Astrocyte of the spinal cord (primary cell): Measurements from ENCODE around the gene RALGAPA1.
"Not testable (repeated sequence)": the region's sequence is repeated elsewhere in the genome, so short reads cannot be mapped to it uniquely, and the experiment has no call there.

Source experiments
- DNase-seq: peaks from one replicate; pipeline ENCODE4 v3.0.0; 2011; ENCODE audit warnings: low read depth, low spot score
- H3K4me3 ChIP-seq: 2 replicates; pipeline ENCODE4 v1.5.1; 2011; ENCODE audit warnings: low read depth, mild to moderate bottlenecking, low read length, moderate library complexity
- CTCF ChIP-seq: IDR thresholded peaks from 2 replicates; pipeline ENCODE4 v1.5.1; 2012; ENCODE audit warnings: low read depth, mild to moderate bottlenecking, low read length, inconsistent platforms
- in situ Hi-C: cut with HindIII; loops from 2 replicates; pipeline ENCODE4 v1.10.0; 2017; ENCODE audit warnings: low sequenced_read_pairs

The RALGAPA1 gene

GRCh38 chr14:35747379-35747778, 61.7 kb downstream of the RALGAPA1 start:
- no peak for TF ChIP-seq CTCF
- in situ Hi-C loops: no loop called here
- DNase-seq: no peak
- H3K4me3 ChIP-seq: no peak overlapping the region

DNA sequence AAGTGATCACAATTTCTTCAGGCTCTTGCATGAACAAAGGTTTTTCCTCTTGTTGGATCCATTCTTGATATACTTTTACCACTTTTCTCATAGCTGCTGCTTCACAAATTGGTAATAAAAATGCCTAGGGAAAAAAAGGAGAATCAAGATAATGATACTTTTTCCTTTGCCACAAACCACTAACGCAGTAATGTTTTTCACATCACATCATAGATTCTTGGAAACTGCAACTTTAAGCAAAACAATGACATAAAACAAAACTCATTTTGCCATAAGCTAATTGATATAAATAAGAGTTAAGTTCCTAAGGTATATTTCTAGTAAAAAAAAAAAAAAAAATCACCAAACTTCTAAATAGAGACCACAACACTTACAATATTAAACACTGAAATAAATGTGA, 66.7 kb downstream of the RALGAPA1 start:
- no peak for TF ChIP-seq CTCF
- H3K4me3 ChIP-seq: no peak overlapping the region
- no peak for DNase-seq
- in situ Hi-C loops: no loop called here

GRCh38 chr14:35742032-35742371, 67.1 kb downstream of the RALGAPA1 start:
- H3K4me3 ChIP-seq: no peak overlapping the region
- DNase-seq: no peak
- no peak for TF ChIP-seq CTCF
- in situ Hi-C loops: no loop called here

GRCh38 chr14:35741345-35742031, 67.6 kb downstream of the RALGAPA1 start:
- TF ChIP-seq CTCF: no peak
- no peak for DNase-seq
- no peak overlapping the region for H3K4me3 ChIP-seq
- in situ Hi-C loops: no loop called here

DNA sequence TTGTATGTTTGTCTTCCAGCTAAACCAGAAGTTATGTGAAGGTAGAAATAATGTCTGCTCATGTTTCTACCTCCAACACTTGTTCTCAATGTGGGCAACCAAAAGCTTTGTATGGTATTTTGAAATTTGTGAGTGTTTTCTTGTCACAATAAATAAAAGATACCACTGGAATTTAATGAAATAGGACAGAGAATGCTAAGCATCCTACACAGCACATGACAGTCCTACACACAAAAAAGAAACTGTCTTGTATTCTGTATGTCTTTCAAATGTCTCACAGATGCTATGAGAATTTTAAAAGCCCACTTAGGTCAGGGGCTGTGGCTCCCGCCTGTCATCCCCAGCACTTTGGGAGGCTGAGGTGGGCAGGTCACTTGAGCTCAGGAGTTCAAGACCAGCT, 68.9 kb downstream of the RALGAPA1 start:
- in situ Hi-C loops: no loop called here
- no peak for TF ChIP-seq CTCF
- no peak for DNase-seq
- H3K4me3 ChIP-seq: no peak overlapping the region

- H3K4me3 ChIP-seq, in situ Hi-C loops, DNase-seq: not testable (repeated sequence)
These were observed 73.9 kb downstream of the RALGAPA1 start for GRCh38 chr14:35735163-35735562.

DNA sequence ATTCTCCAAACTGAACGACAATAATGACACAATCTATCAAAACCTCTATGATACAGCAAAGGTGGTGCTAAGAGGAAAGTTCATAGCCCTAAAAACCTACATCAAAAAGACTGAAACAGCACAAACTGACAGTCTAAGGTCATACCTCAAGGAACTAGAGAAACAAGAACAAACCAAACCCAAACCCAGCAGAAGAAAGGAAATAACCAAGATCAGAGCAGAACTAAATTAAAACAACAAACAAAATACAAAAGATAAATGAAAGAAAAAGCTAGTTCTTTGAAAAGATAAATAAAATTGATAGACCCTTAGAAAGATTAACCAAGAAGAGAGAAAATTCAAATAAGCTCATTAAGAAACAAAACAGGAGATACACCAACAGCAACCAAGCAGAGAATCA, 75.6 kb downstream of the RALGAPA1 start:
- DNase-seq, in situ Hi-C loops, H3K4me3 ChIP-seq: not testable (repeated sequence)

GRCh38 chr14:35730871-35731270, 78.2 kb downstream of the RALGAPA1 start:
- no peak for TF ChIP-seq CTCF
- in situ Hi-C loops: no loop called here
- no peak overlapping the region for H3K4me3 ChIP-seq

More at GRCh38 chr14:35730871-35731270, 78.2 kb downstream of the RALGAPA1 start:
- DNase-seq: no peak
